Neural progenitor cell (in vitro differentiated cells): ENCODE data around the gene TBCB. TPM values are rescaled to one million over a fixed set of nuclear protein-coding genes. Genes with fewer than 3 reads are reported as not detected.

Source experiments
- DNase-seq: peaks from one replicate; pipeline ENCODE4 v3.0.0-alpha.2; 2016; ENCODE audit warnings: low spot score
- H2AFZ ChIP-seq: fragments of 200-600 bp; sonication (generic); replicated peaks from 2 replicates; pipeline ENCODE4 v1.6.1; 2016; ENCODE audit warnings: antibody characterized with exemption
- H3F3A ChIP-seq: fragments of 200-600 bp; sonication (generic); 2 replicates; pipeline ENCODE4 v1.6.1; 2016; ENCODE audit warnings: antibody characterized with exemption, low read depth
- H3K27ac ChIP-seq: fragments of 200-600 bp; sonication (generic); 2 replicates; pipeline ENCODE4 v1.5.1; 2016; ENCODE audit warnings: mild to moderate bottlenecking
- H3K27me3 ChIP-seq: fragments of 200-600 bp; sonication (generic); 2 replicates; pipeline ENCODE4 v1.6.1; 2016; ENCODE audit warnings: mild to moderate bottlenecking, moderate library complexity
- H3K36me3 ChIP-seq: fragments of 200-600 bp; sonication (generic); 2 replicates; pipeline ENCODE4 v1.5.1; 2016
- H3K4me1 ChIP-seq: fragments of 200-600 bp; sonication (generic); 2 replicates; pipeline ENCODE4 v1.6.1; 2016; ENCODE audit warnings: mixed run types
- H3K4me2 ChIP-seq: fragments of 200-600 bp; sonication (generic); 2 replicates; pipeline ENCODE4 v1.6.1; 2016
- H3K4me3 ChIP-seq: fragments of 200-600 bp; sonication (generic); 2 replicates; pipeline ENCODE4 v1.5.1; 2016
- H3K79me2 ChIP-seq: fragments of 200-600 bp; sonication (generic); 2 replicates; pipeline ENCODE4 v1.6.1; 2016; ENCODE audit warnings: low read depth
- H3K9ac ChIP-seq: fragments of 200-600 bp; sonication (generic); 2 replicates; pipeline ENCODE4 v1.6.1; 2016
- H3K9me3 ChIP-seq: fragments of 200-600 bp; sonication (generic); 2 replicates; pipeline ENCODE4 v1.5.1; 2016; ENCODE audit warnings: low read depth
- H4K20me1 ChIP-seq: fragments of 200-600 bp; sonication (generic); 2 replicates; pipeline ENCODE4 v1.6.1; 2016; ENCODE audit warnings: low read depth
- H3K27ac Mint-ChIP-seq: 3 replicates; pipeline ENCODE4 v1.8.0; 2021; ENCODE audit warnings: mixed read lengths
- H3K27me3 Mint-ChIP-seq: 2 replicates; pipeline ENCODE4 v1.8.0; 2022; ENCODE audit warnings: low read depth, mild to moderate bottlenecking, inconsistent platforms, moderate library complexity, mixed read lengths; ENCODE audit not compliant: insufficient read depth
- H3K36me3 Mint-ChIP-seq: 3 replicates; pipeline ENCODE4 v1.8.0; 2021; ENCODE audit warnings: mixed read lengths
- H3K4me1 Mint-ChIP-seq: 3 replicates; pipeline ENCODE4 v1.8.0; 2021; ENCODE audit warnings: mixed read lengths
- H3K4me3 Mint-ChIP-seq: 3 replicates; pipeline ENCODE4 v1.8.0; 2021; ENCODE audit warnings: mild to moderate bottlenecking, moderate library complexity, mixed read lengths
- H3K9me3 Mint-ChIP-seq: 3 replicates; pipeline ENCODE4 v1.8.0; 2020; ENCODE audit warnings: mixed read lengths
- CTCF ChIP-seq: fragments of 200-600 bp; sonication (generic); IDR thresholded peaks from 2 replicates; pipeline ENCODE4 v1.5.1; 2017; ENCODE audit warnings: antibody characterized with exemption, mild to moderate bottlenecking
- EZH2 ChIP-seq: fragments of 200-600 bp; sonication (generic); IDR thresholded peaks from 2 replicates; pipeline ENCODE4 v1.6.1; 2017; ENCODE audit warnings: antibody characterized with exemption, mild to moderate bottlenecking, moderate library complexity
- EZH2phosphoT487 ChIP-seq: fragments of 200-600 bp; sonication (generic); IDR thresholded peaks from 2 replicates; pipeline ENCODE4 v1.6.1; 2017; ENCODE audit warnings: antibody characterized with exemption
- total RNA-seq: library from RNA; depleted of rRNA; stranded (reverse); fragments of >200 nt; gene quantifications from 2 replicates; pipeline ENCODE4 v1.2.3, GENCODE V29; 2015; ENCODE audit warnings: low replicate concordance

TBCB gene
- total RNA-seq, 1 donor from 2014 or later = 166 TPM

GRCh38 chr19:36081385-36081784 lies 33.9 kb upstream of the TBCB start:
- Histone ChIP-seq H3F3A (no peaks in the 10 kb centered on the region), H3K9me3 (no peaks in the 10 kb centered on the region), H4K20me1 (no peaks in the 10 kb centered on the region), H3K36me3 (peaks cover 3% of the 10 kb centered on the region), H3K4me3 (no peak overlapping the region), H3K27ac (no peak overlapping the region), H3K27me3 (no peaks in the 10 kb centered on the region), H3K4me1 (no peaks in the 10 kb centered on the region), H3K9ac (no peak overlapping the region), H3K4me2 (no peak overlapping the region), H2AFZ (no peak overlapping the region), H3K79me2 (no peaks in the 10 kb centered on the region)
- TF ChIP-seq EZH2 = no peak
- TF ChIP-seq EZH2phosphoT487 = no peak
- no peak for TF ChIP-seq CTCF
- H3K4me3 Mint-ChIP-seq = no peak overlapping the region
- H3K27me3 Mint-ChIP-seq = no peaks in the 10 kb centered on the region
- no peaks in the 10 kb centered on the region for H3K9me3 Mint-ChIP-seq
- no peaks in the 10 kb centered on the region for H3K4me1 Mint-ChIP-seq
- peaks cover 24% of the 10 kb centered on the region for H3K36me3 Mint-ChIP-seq
- DNase-seq = no peak
- no peak overlapping the region for H3K27ac Mint-ChIP-seq

GRCh38 chr19:36081894-36082293 lies 33.4 kb upstream of the TBCB start:
- Histone ChIP-seq H3K36me3 (peaks cover 3% of the 10 kb centered on the region), H3K4me3 (no peak overlapping the region), H4K20me1 (no peaks in the 10 kb centered on the region), H3K27me3 (no peaks in the 10 kb centered on the region), H3K4me1 (no peaks in the 10 kb centered on the region), H3F3A (no peaks in the 10 kb centered on the region), H3K79me2 (no peaks in the 10 kb centered on the region), H3K9ac (no peak overlapping the region), H2AFZ (no peak overlapping the region), H3K4me2 (no peak overlapping the region), H3K27ac (no peak overlapping the region), H3K9me3 (no peaks in the 10 kb centered on the region)
- DNase-seq = no peak
- Mint-ChIP-seq H3K27me3 (no peaks in the 10 kb centered on the region), H3K4me3 (no peak overlapping the region), H3K27ac (no peak overlapping the region), H3K36me3 (peaks cover 24% of the 10 kb centered on the region), H3K4me1 (no peaks in the 10 kb centered on the region), H3K9me3 (no peaks in the 10 kb centered on the region)
- TF ChIP-seq EZH2phosphoT487 (no peak), CTCF (no peak)

- Mint-ChIP-seq H3K4me3 (no peak overlapping the region), H3K4me1 (no peaks in the 10 kb centered on the region), H3K9me3 (no peaks in the 10 kb centered on the region), H3K27ac (no peak overlapping the region), H3K36me3 (peaks cover 24% of the 10 kb centered on the region), H3K27me3 (no peaks in the 10 kb centered on the region)
- Histone ChIP-seq H4K20me1 (no peaks in the 10 kb centered on the region), H3K4me3 (no peak overlapping the region), H3K27me3 (no peaks in the 10 kb centered on the region), H3K4me1 (no peaks in the 10 kb centered on the region), H3K79me2 (no peaks in the 10 kb centered on the region), H3K36me3 (peaks cover 3% of the 10 kb centered on the region), H3F3A (no peaks in the 10 kb centered on the region), H3K9me3 (no peaks in the 10 kb centered on the region), H2AFZ (no peak overlapping the region), H3K27ac (no peak overlapping the region), H3K4me2 (no peak overlapping the region), H3K9ac (no peak overlapping the region)
- no peak for TF ChIP-seq EZH2
- TF ChIP-seq EZH2phosphoT487 = no peak
- no peak for TF ChIP-seq CTCF
- no peak for DNase-seq
Measured at GRCh38 chr19:36082916-36083315, 32.4 kb upstream of the TBCB start.
